Endothelial cell of umbilical vein (primary cell): ENCODE data around the gene DENND5B. TPM values are rescaled to one million over a fixed set of nuclear protein-coding genes. Genes with fewer than 3 reads are reported as not detected.
A peak's percentile ranks its signal among the peaks of the same experiment; 100 is the strongest.

Experiments used
- BruUV-seq: library from RNA; stranded (reverse); fragments of 400-500 nt; replicated peaks from 2 replicates; lab custom pipeline; 2021; lab: Mats Ljungman, UMichigan
- CTCF ChIA-PET: fragments of 300-600, 350-600 bp; sonication (Branson Sonifier 250); formaldehyde crosslinking; loops from one replicate; lab custom pipeline; 2021; ENCODE audit warnings: antibody characterized with exemption, inconsistent platforms; lab: Charles Lee
- POLR2A ChIA-PET: fragments of 300-600, 350-600 bp; sonication (Branson Sonifier 250); formaldehyde crosslinking; loops from one replicate; lab custom pipeline; 2021; ENCODE audit warnings: antibody characterized with exemption, inconsistent platforms; lab: Charles Lee
- DNase-seq: peaks from one replicate; pipeline ENCODE4 v3.0.0-alpha.2; 2011; ENCODE audit warnings: low read depth, low spot score
- FAIRE-seq: peaks from 2 replicates; lab custom pipeline; 2011; peaks lifted over from hg19 to GRCh38; lab: Jason Lieb, UNC
- H2AFZ ChIP-seq: 2 replicates; pipeline ENCODE4 v1.6.0; 2012; ENCODE audit warnings: low read depth, low read length, control low read depth, inconsistent platforms
- H3K27ac ChIP-seq: 2 replicates; pipeline ENCODE4 v1.5.1; 2011; ENCODE audit warnings: low read depth, mild to moderate bottlenecking, control low read depth, low read length, moderate library complexity; ENCODE audit not compliant: insufficient read depth
- H3K27me3 ChIP-seq, 2 experiments: 2 replicates each; pipeline versions ENCODE4 v1.6.0 to v1.6.1; 2011; ENCODE audit warnings: low read length in 2 of 2, mixed read lengths in 1 of 2; ENCODE audit not compliant: control insufficient read depth in 2 of 2, insufficient read depth in 2 of 2
- H3K36me3 ChIP-seq, 2 experiments: 2 replicates in 1 of 2; 3 replicates in 1 of 2; pipeline ENCODE4 v1.5.1; 2011; ENCODE audit warnings: low read length in 2 of 2, mild to moderate bottlenecking in 1 of 2, moderate library complexity in 1 of 2; ENCODE audit not compliant: control insufficient read depth in 2 of 2, insufficient read depth in 2 of 2; ENCODE audit errors: extremely low read depth in 1 of 2
- H3K4me1 ChIP-seq: 3 replicates; pipeline ENCODE4 v1.5.1; 2011; ENCODE audit warnings: mild to moderate bottlenecking, low read length; ENCODE audit not compliant: control insufficient read depth, insufficient read depth; ENCODE audit errors: extremely low read depth
- H3K4me2 ChIP-seq: 2 replicates; pipeline ENCODE4 v1.6.1; 2011; ENCODE audit warnings: low read length, control low read depth, mixed read lengths; ENCODE audit not compliant: insufficient read depth
- H3K4me3 ChIP-seq, 3 experiments: fragments of 200-600 bp in 1 of 3; sonication (generic), shearing (Covaris generic) in 1 of 3; replicated peaks in 1 of 3; 2 replicates each; pipeline ENCODE4 v1.5.1; 2011 to 2016; ENCODE audit warnings: control low read depth in 3 of 3, low read length in 3 of 3, mild to moderate bottlenecking in 2 of 3, inconsistent platforms in 1 of 3, low read depth in 1 of 3, moderate library complexity in 1 of 3; ENCODE audit not compliant: insufficient read depth in 1 of 3
- H3K79me2 ChIP-seq: 2 replicates; pipeline ENCODE4 v1.6.0; 2012; ENCODE audit warnings: low read length, inconsistent platforms; ENCODE audit not compliant: control insufficient read depth, insufficient read depth
- H3K9ac ChIP-seq: replicated peaks from 2 replicates; pipeline ENCODE3; 2011; ENCODE audit warnings: low read length, control low read depth; ENCODE audit not compliant: insufficient read depth; ENCODE audit errors: extremely low read depth
- H3K9me1 ChIP-seq: replicated peaks from 3 replicates; pipeline ENCODE4 v1.6.0; 2011; ENCODE audit warnings: mild to moderate bottlenecking, low read length; ENCODE audit not compliant: control insufficient read depth, insufficient read depth; ENCODE audit errors: extremely low read depth
- H3K9me3 ChIP-seq: replicated peaks from 2 replicates; pipeline ENCODE4 v1.5.1; 2012; ENCODE audit warnings: low read length, inconsistent platforms; ENCODE audit not compliant: control insufficient read depth, insufficient read depth
- H4K20me1 ChIP-seq: replicated peaks from 2 replicates; pipeline ENCODE3; 2011; ENCODE audit warnings: mild to moderate bottlenecking, low read length; ENCODE audit not compliant: control insufficient read depth, insufficient read depth; ENCODE audit errors: extremely low read depth
- CTCF ChIP-seq, 2 donors: IDR thresholded peaks; 1 replicate in 1 of 2; 2 replicates in 1 of 2; pipeline ENCODE4 v1.5.1; 2011; ENCODE audit warnings: low read length in 2 of 2, mild to moderate bottlenecking in 2 of 2, moderate library complexity in 2 of 2, control low read depth in 1 of 2, inconsistent platforms in 1 of 2, low read depth in 1 of 2; ENCODE audit not compliant: insufficient read depth in 1 of 2; ENCODE audit errors: extremely low read depth in 1 of 2
- EZH2 ChIP-seq: IDR thresholded peaks from 2 replicates; pipeline ENCODE4 v1.6.1; 2012; ENCODE audit warnings: borderline replicate concordance, low read depth, mild to moderate bottlenecking, moderate library complexity, low read length, inconsistent platforms; ENCODE audit not compliant: severe bottlenecking
- FOS ChIP-seq: IDR thresholded peaks from 2 replicates; pipeline ENCODE4 v1.6.1; 2011; ENCODE audit warnings: mild to moderate bottlenecking, low read length, moderate library complexity, borderline replicate concordance; ENCODE audit not compliant: insufficient read depth
- GATA2 ChIP-seq: IDR thresholded peaks from 2 replicates; pipeline ENCODE4 v1.7.0; 2011; ENCODE audit warnings: low read depth, mild to moderate bottlenecking, moderate library complexity, mixed read lengths, low read length; ENCODE audit not compliant: insufficient read length, insufficient read depth
- JUN ChIP-seq: IDR thresholded peaks from 2 replicates; pipeline ENCODE4 v1.6.1; 2011; ENCODE audit warnings: borderline replicate concordance, low read depth; ENCODE audit not compliant: insufficient read length, insufficient read depth
- MAX ChIP-seq: IDR thresholded peaks from 2 replicates; pipeline ENCODE4 v1.6.1; 2011; ENCODE audit not compliant: insufficient read depth, insufficient read length
- MYC ChIP-seq: IDR thresholded peaks from one replicate; pipeline ENCODE4 v1.6.1; 2011; ENCODE audit warnings: mild to moderate bottlenecking, low read depth, low read length
- POLR2A ChIP-seq: IDR thresholded peaks from 2 replicates; pipeline ENCODE4 v1.6.1; 2012; ENCODE audit warnings: low read depth, mild to moderate bottlenecking, control low read depth, low read length
- POLR2AphosphoS5 ChIP-seq: IDR thresholded peaks from 2 replicates; pipeline ENCODE4 v1.6.1; 2012; ENCODE audit warnings: low read depth, mild to moderate bottlenecking, control low read depth, low read length, moderate library complexity; ENCODE audit not compliant: insufficient read depth
- dilution Hi-C: fragments of 300-500 bp; cut with MboI; formaldehyde crosslinking; loops from one replicate; pipeline ENCODE4 v1.15.0; 2019; ENCODE audit warnings: low sequenced_read_pairs; ENCODE audit not compliant: extremely low pct_ligation_motif_present
- intact Hi-C: fragments of 100-400 bp; cut with micrococcal nuclease; formaldehyde crosslinking; loops from one replicate; pipeline ENCODE4 v1.10.0; 2022
- polyA plus RNA-seq, 4 experiments: library from polyadenylated mRNA; depleted of rRNA in 3 of 4; stranded (reverse) in 3 of 4; unstranded in 1 of 4; fragments of >200 nt; gene quantifications; 2 replicates each; pipeline versions ENCODE4 v1.2.1 to v1.2.3, GENCODE V29; 2011 to 2012; ENCODE audit warnings: missing spikeins in 1 of 4
- total RNA-seq: library from RNA; stranded (reverse); gene quantifications from 2 replicates; pipeline ENCODE4 v1.2.3, GENCODE V29; 2021

DENND5B gene
- total and polyA plus RNA-seq, 2 donors (not counting 3 experiments of a cell fraction or from before 2014, with no cell fraction given), result 10.3 to 18.3 TPM

- POLR2A ChIA-PET, result no interaction called here
- TSS peak; percentile 57 for BruUV-seq
- no peaks in the 10 kb centered on the region for H4K20me1 ChIP-seq
- no peaks in the 10 kb centered on the region for H3K9me1 ChIP-seq
- no peaks in the 10 kb centered on the region for H3K79me2 ChIP-seq
- CTCF ChIA-PET, result interaction anchor here (0.6 to 1.3 kb wide), 2 partner anchors 11 to 33 kb away, joined by 3 to 4 read pairs; no protein-coding TSS in a partner anchor
- H3K36me3 ChIP-seq, result no peaks in the 10 kb centered on the region
- peak overlapping the region; percentile 25 for H3K9ac ChIP-seq
- H3K4me3 ChIP-seq, result no peak overlapping the region
- no peak for TF ChIP-seq JUN
- no peak for TF ChIP-seq GATA2
- TF ChIP-seq MAX, result no peak
- no peak for TF ChIP-seq CTCF (IDR thresholded peaks at IDR 0.05; ENCODE audit: extremely low read depth in 1 of 2, insufficient read depth in 1 of 2, low read depth in 1 of 2, low read length in 2 of 2)
- TF ChIP-seq FOS, result no peak
- TF ChIP-seq EZH2, result no peak
- TF ChIP-seq POLR2AphosphoS5, result no peak
- no peak for TF ChIP-seq POLR2A
- TF ChIP-seq MYC, result no peak
- DNase-seq (peak; percentile 60), FAIRE-seq (peak; percentile 73)
- H3K27ac ChIP-seq, result no peak overlapping the region
- dilution Hi-C loops (no loop called here), intact Hi-C loops (loop anchor here (2.0 kb wide), 1 partner anchor 43 kb away; the partner anchor contains the start of gene SINHCAF)
- H3K4me1 ChIP-seq, result peaks cover 17% of the 10 kb centered on the region
- peak overlapping the region; percentile 96 for H2AFZ ChIP-seq
- H3K27me3 ChIP-seq, result no peaks in the 10 kb centered on the region
- no peaks in the 10 kb centered on the region for H3K9me3 ChIP-seq
- H3K4me2 ChIP-seq, result peak overlapping the region; percentile 38
Observed at GRCh38 chr12:31369712-31370521, 221.0 kb downstream of the DENND5B start.
